ES-I3 (cell line): Measurements from ENCODE around the gene ATP6V1C2.

ENCODE experiments used
- H3K36me3 ChIP-seq: 2 replicates; pipeline ENCODE4 v1.6.1; 2013; ENCODE audit warnings: mild to moderate bottlenecking, low read length, control low read depth, moderate library complexity; ENCODE audit not compliant: insufficient read depth
- H3K4me1 ChIP-seq: 2 replicates; pipeline ENCODE4 v1.6.1; 2013; ENCODE audit warnings: mild to moderate bottlenecking, control low read depth, low read length; ENCODE audit not compliant: insufficient read depth
- H3K9ac ChIP-seq: 2 replicates; pipeline ENCODE4 v1.6.1; 2013; ENCODE audit warnings: low read depth, mild to moderate bottlenecking, low read length, moderate library complexity
- H3K9me3 ChIP-seq: 2 replicates; pipeline ENCODE4 v1.6.1; 2013; ENCODE audit warnings: mild to moderate bottlenecking, low read length, moderate library complexity; ENCODE audit not compliant: control insufficient read depth, insufficient read depth

The ATP6V1C2 gene, protein sequence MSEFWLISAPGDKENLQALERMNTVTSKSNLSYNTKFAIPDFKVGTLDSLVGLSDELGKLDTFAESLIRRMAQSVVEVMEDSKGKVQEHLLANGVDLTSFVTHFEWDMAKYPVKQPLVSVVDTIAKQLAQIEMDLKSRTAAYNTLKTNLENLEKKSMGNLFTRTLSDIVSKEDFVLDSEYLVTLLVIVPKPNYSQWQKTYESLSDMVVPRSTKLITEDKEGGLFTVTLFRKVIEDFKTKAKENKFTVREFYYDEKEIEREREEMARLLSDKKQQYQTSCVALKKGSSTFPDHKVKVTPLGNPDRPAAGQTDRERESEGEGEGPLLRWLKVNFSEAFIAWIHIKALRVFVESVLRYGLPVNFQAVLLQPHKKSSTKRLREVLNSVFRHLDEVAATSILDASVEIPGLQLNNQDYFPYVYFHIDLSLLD

DNA sequence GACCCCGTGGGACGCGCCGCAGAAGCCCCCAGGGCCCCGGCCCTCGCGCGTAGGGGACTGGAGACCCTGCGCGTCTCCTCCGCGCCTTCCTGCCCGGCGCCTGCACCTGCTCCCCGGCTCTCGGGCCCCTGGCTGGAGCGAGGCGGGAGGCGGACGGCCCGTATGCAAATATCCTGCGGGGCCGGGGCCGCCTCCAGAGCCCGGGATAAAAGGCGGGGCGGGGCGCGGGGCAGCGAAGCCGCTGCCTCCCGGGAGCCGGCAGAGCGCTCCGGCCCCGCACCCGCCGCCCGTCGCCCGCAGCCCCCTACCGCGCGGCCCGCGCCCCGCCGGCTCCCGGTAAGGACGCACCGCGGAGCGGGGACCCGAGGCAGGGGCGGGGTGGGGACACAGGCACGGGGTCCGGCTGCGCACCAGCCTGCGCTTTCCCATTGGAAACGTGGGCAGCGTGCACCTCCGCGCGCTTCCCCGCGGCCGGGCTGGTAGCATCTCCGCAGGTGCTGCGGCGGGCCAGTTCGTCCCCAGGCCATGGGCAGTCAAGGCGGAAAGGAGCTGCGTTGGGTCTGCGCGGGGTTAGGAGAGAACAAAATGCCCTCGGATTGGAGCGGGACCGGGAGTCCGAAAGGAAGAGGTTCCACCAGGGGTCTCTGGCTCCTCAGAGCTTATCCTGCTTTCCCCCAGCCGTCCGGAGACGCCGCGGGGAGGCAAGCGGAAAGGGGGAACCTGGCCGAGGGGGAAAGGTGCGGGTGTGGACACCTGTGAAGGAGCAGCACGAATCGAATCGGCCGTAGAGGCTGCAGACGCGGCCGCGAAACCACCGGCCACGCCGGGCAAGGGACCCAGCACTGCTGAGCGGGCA lies at the start of gene ATP6V1C2:
Gene ATP6V1C2 (plus strand): TSS at position 235 of the 856 bp plus-strand sequence. CDS start 1,220 bp downstream, outside the sequence.
- Histone ChIP-seq H3K9ac (peak within 1 kb of the TSS; percentile 70), H3K9me3 (no peaks in the 10 kb centered on the region), H3K4me1 (no peaks in the 10 kb centered on the region), H3K36me3 (no peaks in the 10 kb centered on the region)

DNA sequence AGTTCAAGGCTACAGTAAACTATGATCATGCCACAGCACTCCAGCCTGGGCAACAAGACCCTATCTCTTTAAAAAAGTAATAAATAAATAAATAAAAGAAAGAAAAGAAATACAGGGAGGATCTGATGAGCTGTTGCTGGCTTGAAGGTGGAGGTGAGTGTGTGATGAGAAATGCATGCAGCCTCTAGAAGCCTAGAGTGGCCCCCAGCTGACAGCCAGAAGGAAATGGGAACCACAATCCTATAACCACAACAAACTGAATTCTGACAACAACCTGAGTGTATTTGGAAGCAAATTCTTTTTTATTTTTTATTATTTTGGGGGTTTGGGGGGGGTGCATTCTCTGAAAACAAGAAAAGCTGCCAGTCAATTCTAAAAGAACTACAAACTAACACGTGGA lies 46.3 kb upstream of the ATP6V1C2 start:
- Histone ChIP-seq H3K36me3 (peaks cover 7% of the 10 kb centered on the region; the same call in 1 of the 2 replicates), H3K9ac (no peak overlapping the region), H3K4me1 (no peaks in the 10 kb centered on the region), H3K9me3 (no peaks in the 10 kb centered on the region)

DNA sequence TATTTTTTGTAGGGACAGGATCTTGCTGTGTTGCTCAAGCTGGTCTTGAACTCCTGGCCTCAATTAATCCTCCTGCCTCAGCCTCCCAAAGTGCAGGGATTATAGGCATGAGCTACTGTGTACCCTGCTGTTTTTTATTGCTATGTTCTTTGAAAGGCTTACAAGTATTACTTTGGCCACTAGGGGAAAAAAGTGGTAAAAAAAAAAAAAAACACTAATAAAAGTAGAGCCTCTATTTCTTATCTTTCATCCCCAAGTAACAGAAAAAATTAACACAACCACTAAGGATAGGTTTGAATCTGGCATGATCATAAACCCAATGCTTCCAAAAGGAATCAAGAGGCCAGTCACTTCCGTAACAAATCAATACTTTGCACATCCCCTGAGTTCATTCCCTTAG lies 43.2 kb upstream of the ATP6V1C2 start:
- Histone ChIP-seq H3K9ac (no peak overlapping the region), H3K9me3 (no peaks in the 10 kb centered on the region), H3K36me3 (peaks cover 2% of the 10 kb centered on the region), H3K4me1 (no peaks in the 10 kb centered on the region)

DNA sequence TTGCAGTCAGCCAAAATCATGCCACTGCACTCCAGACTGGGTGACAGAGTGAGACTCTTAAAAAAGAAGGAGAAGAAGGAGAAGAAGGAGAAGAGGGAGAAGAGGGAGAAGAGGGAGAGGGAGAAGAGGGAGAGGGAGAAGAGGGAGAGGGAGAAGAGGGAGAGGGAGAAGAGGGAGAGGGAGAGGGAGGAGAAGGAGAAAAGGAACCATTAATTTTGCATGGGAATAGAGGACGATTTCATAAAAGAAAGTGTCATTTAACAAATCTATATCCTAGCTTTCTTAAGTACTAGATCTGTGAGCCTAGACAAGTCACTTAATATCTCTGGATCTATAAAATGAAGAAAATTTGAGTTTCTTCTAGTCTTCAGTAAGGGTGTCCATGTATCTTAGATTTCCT lies 41.2 kb upstream of the ATP6V1C2 start:
- no peak overlapping the region for H3K9ac ChIP-seq
- no peaks in the 10 kb centered on the region for H3K9me3 ChIP-seq
- H3K36me3 ChIP-seq = peaks cover 2% of the 10 kb centered on the region
- no peaks in the 10 kb centered on the region for H3K4me1 ChIP-seq

DNA sequence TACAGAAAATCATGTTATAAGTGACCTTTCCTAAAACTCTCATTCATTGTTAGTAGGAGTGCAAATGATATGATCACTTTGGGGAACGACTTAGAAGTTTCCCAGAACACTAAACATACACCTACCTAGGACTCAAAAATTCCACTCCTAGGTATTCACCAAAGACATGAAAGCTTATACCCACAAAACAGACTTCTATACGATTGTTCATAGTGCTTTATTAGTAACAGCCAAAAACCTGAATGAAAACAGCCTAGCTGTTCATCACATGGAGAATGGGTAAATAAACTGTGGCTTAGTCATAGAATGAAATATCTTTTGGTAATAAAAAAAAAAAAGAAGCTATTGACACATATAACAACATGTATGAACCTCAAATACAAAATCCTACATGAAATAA lies 40.5 kb upstream of the ATP6V1C2 start:
- H3K9ac ChIP-seq = no peak overlapping the region

DNA sequence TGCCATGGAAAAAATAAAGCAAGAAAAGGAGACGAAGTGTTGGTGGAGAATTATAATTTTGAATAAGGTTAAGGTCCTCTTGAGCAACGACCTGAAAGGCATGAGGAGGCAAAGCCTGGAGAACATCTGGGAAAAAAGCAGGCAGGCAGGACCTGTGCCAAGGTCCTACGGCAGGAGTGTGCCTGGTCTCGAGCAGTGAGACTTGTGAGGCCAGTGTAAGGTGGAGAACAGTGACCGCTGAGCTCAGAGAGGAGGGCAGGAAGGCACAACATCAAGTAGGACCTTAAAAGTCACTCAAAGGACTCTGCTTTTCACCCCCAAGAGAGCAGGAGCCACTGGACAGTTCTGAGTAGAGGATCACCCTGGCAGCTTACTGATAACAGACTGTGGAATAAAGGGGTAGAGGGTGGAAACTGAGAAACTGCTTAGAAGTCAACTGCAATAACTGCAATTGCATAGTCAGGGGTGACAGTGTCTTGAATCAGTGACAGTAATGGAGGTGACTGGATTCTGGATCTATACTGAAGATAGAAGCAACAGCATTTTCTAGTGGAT lies 35.2 kb upstream of the ATP6V1C2 start:
- no peaks in the 10 kb centered on the region; the same call in 1 of the 2 replicates for H3K36me3 ChIP-seq
- H3K4me1 ChIP-seq = no peaks in the 10 kb centered on the region
- H3K9me3 ChIP-seq = no peaks in the 10 kb centered on the region
- no peak overlapping the region for H3K9ac ChIP-seq

More for the DNA sequence above, 40.5 kb upstream of the ATP6V1C2 start:
- no peaks in the 10 kb centered on the region for H3K9me3 ChIP-seq
- H3K4me1 ChIP-seq = no peaks in the 10 kb centered on the region
- H3K36me3 ChIP-seq = no peaks in the 10 kb centered on the region; the same call in 1 of the 2 replicates

DNA sequence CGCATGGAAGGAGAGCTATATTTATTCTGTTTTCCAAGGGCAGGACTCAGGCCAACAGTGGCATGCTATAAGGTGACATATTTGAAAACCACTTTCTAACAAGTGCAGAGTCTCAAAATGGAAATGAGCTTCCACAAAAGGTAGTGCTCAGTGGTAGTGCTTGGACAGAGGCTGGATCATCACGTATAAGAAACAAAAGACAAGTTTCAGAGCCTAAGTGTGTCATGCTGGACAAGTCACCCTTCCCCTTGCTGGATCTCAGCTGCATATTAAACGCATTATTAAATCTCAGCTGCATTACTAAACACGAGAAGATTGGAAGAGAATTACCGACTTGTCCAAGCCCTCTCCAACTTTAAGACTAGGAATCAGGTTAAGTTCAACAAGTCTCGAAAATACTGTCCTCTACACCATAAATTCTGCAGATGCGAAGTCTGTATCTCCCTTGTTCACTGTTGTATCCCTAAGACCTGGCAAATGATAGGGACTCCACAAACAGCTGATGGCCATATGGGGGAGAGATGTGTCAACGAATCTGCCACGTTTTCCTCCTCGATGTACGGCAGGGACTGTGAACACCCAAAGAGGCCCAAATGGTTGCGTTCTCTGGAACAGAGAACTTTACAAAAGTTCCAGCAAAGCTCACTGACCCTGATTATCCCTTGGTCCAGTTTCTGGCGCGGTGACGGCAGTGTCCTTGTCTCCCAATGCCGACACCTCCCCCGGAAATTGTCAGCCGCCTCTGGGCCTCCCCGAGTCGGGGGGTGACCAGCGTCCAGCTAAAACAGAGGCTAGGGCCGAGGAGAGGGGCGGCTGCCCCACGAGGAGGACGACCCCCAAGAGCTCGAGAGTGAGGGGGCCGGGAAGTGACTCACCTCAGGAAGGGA lies 32.3 kb upstream of the ATP6V1C2 start:
- no peaks in the 10 kb centered on the region for H3K36me3 ChIP-seq
- H3K4me1 ChIP-seq = no peaks in the 10 kb centered on the region; the same call in 1 of the 2 replicates
- H3K9ac ChIP-seq = peak overlapping the region; percentile 95
- no peaks in the 10 kb centered on the region for H3K9me3 ChIP-seq

DNA sequence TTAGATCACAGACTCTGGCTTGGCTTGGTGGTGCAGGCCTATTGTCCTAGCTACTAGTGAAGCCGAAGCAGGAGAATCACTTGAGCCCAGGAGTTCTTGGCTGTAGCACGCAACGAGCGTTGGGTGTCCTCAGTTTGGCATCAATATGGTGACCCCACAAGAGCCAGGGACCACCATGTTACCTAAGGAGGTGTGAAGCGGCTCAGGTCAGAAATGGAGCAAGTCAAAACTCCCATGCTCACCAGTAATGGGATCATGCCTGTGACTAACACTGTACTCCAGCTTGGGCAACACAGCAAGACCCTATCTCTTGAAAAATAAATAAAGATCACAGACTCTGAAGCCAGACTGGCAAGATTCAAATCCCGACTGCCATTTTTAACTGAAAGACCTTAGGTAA lies 29.9 kb upstream of the ATP6V1C2 start:
- no peaks in the 10 kb centered on the region for H3K9me3 ChIP-seq
- no peaks in the 10 kb centered on the region for H3K36me3 ChIP-seq
- no peaks in the 10 kb centered on the region; the same call in 1 of the 2 replicates for H3K4me1 ChIP-seq
- no peak overlapping the region for H3K9ac ChIP-seq

DNA sequence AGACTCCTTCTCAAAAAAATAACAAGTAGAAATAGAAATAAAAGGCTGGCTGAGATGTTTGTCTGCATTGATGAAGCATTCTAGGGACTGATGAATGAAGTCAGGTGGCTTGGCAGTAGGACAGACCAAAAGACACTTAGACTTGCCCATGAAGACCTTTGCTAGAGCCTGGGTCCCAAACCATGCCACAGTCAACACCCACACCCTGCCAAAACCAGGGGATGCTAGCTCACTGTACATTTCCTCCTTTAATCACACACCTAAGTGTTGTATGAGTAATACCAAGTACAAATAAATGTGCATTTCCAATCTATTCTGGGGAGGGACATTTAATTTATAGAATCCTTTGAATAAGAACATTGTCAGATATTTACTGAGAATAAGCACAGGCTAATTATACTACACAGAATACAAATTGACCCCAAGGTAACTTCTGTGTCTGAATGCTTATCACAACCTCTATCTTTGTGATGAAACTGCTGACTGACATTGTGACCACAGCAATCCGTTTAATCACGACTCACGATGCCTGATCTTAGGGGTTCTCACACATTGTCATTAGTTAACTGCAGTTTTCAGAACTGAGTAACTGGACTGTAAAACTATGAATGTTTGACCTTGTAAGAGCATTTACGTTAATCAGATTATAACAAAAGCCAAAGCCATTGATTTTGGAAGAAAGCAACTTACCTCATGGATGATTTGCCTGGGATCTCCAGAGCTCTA lies 21.2 kb upstream of the ATP6V1C2 start:
- no peaks in the 10 kb centered on the region for H3K9me3 ChIP-seq
- H3K4me1 ChIP-seq = peaks cover 4% of the 10 kb centered on the region; the same call in 1 of the 2 replicates
- no peak overlapping the region for H3K9ac ChIP-seq
- no peaks in the 10 kb centered on the region for H3K36me3 ChIP-seq

DNA sequence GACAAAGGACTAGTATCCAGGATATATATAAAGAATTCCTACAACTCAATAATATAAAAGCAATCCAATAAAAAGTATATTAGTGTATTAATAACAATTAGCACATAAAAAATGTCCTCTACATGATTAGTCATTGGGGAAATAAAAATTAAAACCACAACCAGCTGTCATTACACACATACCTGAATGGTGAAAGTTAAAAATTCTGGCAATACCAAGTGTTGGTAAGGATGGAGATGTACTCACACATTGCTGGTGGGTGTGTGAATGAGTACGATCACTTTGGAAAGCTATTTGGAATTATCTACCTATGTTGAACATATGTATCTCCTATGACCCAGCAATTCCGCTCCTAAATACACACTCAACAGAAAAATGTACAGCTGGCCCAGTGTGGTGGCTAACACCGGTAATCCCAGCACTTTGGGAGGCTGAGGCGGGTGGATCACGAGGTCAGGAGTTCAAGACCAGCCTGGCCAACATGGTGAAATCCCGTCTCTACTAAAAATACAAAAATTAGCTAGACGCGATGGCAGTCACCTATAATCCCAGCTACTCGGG lies 17.3 kb upstream of the ATP6V1C2 start:
- peaks cover 4% of the 10 kb centered on the region; the same call in 1 of the 2 replicates for H3K4me1 ChIP-seq
- no peak overlapping the region for H3K9ac ChIP-seq
- H3K36me3 ChIP-seq = no peaks in the 10 kb centered on the region
- H3K9me3 ChIP-seq = no peaks in the 10 kb centered on the region

DNA sequence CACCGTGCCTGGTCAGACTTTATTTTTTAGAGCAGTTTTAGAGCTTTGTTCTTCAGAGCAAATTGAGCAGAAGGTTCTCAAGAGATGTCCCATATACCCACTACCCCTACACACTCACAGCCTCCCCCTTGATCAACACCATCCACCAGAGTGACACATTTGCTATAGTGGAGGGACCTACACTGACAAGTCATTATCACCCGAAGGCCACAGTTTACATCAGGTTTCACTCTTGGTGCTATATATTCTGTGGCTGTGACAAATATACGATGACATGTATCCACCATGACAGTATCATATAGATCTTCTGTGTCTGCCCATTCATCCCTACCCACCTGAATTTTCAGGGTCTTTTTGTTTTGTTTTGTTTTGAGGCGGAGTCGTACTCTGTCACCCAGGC lies 15.4 kb upstream of the ATP6V1C2 start:
- Histone ChIP-seq H3K36me3 (no peaks in the 10 kb centered on the region), H3K9ac (no peak overlapping the region), H3K4me1 (peaks cover 2% of the 10 kb centered on the region; the same call in 1 of the 2 replicates), H3K9me3 (no peaks in the 10 kb centered on the region)

DNA sequence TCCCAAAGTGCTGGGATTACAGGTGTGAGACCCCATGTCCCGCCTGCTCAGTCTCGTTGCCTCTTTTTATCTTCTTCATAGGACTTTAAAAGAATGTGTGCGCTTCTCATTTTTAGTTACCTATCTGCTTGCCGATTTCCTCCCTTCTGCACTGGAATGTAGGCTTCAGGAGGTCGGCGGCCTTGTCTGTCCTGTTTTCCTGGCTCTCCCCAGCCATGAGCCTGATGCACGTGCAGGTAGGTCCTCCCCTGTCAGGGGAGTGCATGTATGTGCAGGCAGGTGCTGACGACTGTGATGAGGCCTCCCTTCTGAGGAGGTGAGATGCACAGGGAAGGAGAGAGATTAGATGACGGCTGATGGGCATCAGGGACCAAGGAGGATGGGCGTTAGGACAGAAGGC lies 13.6 kb upstream of the ATP6V1C2 start:
- Histone ChIP-seq H3K9ac (no peak overlapping the region), H3K9me3 (no peaks in the 10 kb centered on the region), H3K4me1 (peaks cover 6% of the 10 kb centered on the region; the same call in 1 of the 2 replicates), H3K36me3 (no peaks in the 10 kb centered on the region)
